GM12878 (cell line): ENCODE measurements around the gene THYN1. TPM values are rescaled to one million over a fixed set of nuclear protein-coding genes. Genes with fewer than 3 reads are reported as not detected.

Experiments
- ATF2 ChIP-seq: IDR thresholded peaks from 2 replicates; pipeline ENCODE4 v1.6.1; 2012; ENCODE audit warnings: low read length, inconsistent platforms
- CREB1 ChIP-seq: IDR thresholded peaks from 2 replicates; pipeline ENCODE4 v1.6.1; 2012; ENCODE audit warnings: low read depth, mild to moderate bottlenecking, inconsistent platforms
- CREM ChIP-seq: IDR thresholded peaks from 2 replicates; pipeline ENCODE4 v1.6.1; 2014; ENCODE audit warnings: antibody characterized with exemption, low read depth
- E2F4 ChIP-seq: IDR thresholded peaks from 2 replicates; pipeline ENCODE4 v1.6.1; 2012; ENCODE audit warnings: low read depth, low read length, improper control_type of control experiment
- E4F1 ChIP-seq: fragments of 450-650 bp; IDR thresholded peaks from 2 replicates; pipeline ENCODE4 v1.6.1; 2018; ENCODE audit warnings: borderline replicate concordance, mild to moderate bottlenecking; ENCODE audit not compliant: partially characterized antibody
- EED ChIP-seq: sonication (generic); IDR thresholded peaks from 2 replicates; pipeline ENCODE4 v1.6.1; 2016; ENCODE audit warnings: antibody characterized with exemption, low read depth
- EP300 ChIP-seq, 2 experiments: fragments of 150-350 bp in 1 of 2; IDR thresholded peaks; 2 replicates each; pipeline ENCODE4 v1.6.1; 2011 to 2012; ENCODE audit warnings: low read depth in 2 of 2, low read length in 2 of 2, borderline replicate concordance in 1 of 2, improper control_type of control experiment in 1 of 2, inconsistent platforms in 1 of 2; ENCODE audit not compliant: control insufficient read depth in 1 of 2
- JUNB ChIP-seq: IDR thresholded peaks from 2 replicates; pipeline ENCODE4 v1.6.1; 2016; ENCODE audit warnings: antibody characterized with exemption, mild to moderate bottlenecking
- NR2F1 ChIP-seq: fragments of 450-650 bp; conservative IDR thresholded peaks from 2 replicates; pipeline ENCODE4 v1.6.1; 2017; ENCODE audit warnings: mild to moderate bottlenecking
- RAD21 ChIP-seq: IDR thresholded peaks from 2 replicates; pipeline ENCODE4 v1.6.1; 2011; ENCODE audit warnings: mild to moderate bottlenecking, low read depth, low read length, moderate library complexity; ENCODE audit not compliant: insufficient read depth
- ZNF622 ChIP-seq: fragments of 450-650 bp; IDR thresholded peaks from 2 replicates; pipeline ENCODE4 v1.6.1; 2017; ENCODE audit warnings: mild to moderate bottlenecking, inconsistent platforms
- ZZZ3 ChIP-seq: IDR thresholded peaks from 2 replicates; pipeline ENCODE4 v1.6.1; 2011; ENCODE audit warnings: low read depth; ENCODE audit not compliant: control insufficient read depth, insufficient read length
- polyA plus RNA-seq, 11 experiments: library from polyadenylated mRNA; depleted of rRNA in 4 of 11; unstranded in 6 of 11; stranded (reverse) in 5 of 11; fragments of >200 nt; fragmentation: Nextera tagmentation in 4 of 11; fragmentation: Illumina TruSeq in 1 of 11; extraction: Ambion mirVana in 4 of 11; extraction: Trizol in 1 of 11; gene quantifications; 1 replicate in 1 of 11; 2 replicates in 10 of 11; pipeline versions ENCODE4 v1.2.1 to v1.2.3, GENCODE V29; 2011 to 2016; ENCODE audit warnings: inconsistent platforms in 2 of 11, missing spikeins in 2 of 11, low read depth in 1 of 11
- total RNA-seq, 4 experiments: library from RNA; depleted of rRNA in 3 of 4; stranded (reverse); fragments of >200 nt in 3 of 4; fragmentation: Illumina TruSeq in 1 of 4; extraction: Trizol in 1 of 4; gene quantifications; 2 replicates each; pipeline versions ENCODE4 v1.2.1 to v1.2.3, GENCODE V29; 2013 to 2021
- TF ChIP-seq, protein P1 (sequence below): fragments of 450-650 bp; IDR thresholded peaks from 2 replicates; pipeline ENCODE4 v1.6.1; 2017; ENCODE audit warnings: antibody characterized with exemption, mild to moderate bottlenecking, moderate library complexity

Gene THYN1
- total and polyA plus RNA-seq, 10 of the 15 experiments (the other 5 are each of a cell fraction or from before 2014, with no cell fraction given) = 45.7 to 221 (median 96.3) TPM

- TF ChIP-seq E2F4 (no peak), CREM (peak; percentile 35; the same call in 1 of the 2 replicates), RAD21 (peak; percentile 44), EP300 (IDR thresholded peaks at IDR 0.05; ENCODE audit: borderline replicate concordance in 1 of 2, control insufficient read depth in 1 of 2, low read depth in 2 of 2, low read length in 2 of 2) (no peak), CREB1 (peak; percentile 62), ZNF622 (no peak), JUNB (peak; percentile 32; the same call in 1 of the 2 replicates), E4F1 (no peak), ZZZ3 (no peak), NR2F1 (no peak), ATF2 (0 out of 2 replicates have a peak, but pooled peaks have one; percentile 40), EED (peak; percentile 74)
- TF ChIP-seq, protein P1, sequence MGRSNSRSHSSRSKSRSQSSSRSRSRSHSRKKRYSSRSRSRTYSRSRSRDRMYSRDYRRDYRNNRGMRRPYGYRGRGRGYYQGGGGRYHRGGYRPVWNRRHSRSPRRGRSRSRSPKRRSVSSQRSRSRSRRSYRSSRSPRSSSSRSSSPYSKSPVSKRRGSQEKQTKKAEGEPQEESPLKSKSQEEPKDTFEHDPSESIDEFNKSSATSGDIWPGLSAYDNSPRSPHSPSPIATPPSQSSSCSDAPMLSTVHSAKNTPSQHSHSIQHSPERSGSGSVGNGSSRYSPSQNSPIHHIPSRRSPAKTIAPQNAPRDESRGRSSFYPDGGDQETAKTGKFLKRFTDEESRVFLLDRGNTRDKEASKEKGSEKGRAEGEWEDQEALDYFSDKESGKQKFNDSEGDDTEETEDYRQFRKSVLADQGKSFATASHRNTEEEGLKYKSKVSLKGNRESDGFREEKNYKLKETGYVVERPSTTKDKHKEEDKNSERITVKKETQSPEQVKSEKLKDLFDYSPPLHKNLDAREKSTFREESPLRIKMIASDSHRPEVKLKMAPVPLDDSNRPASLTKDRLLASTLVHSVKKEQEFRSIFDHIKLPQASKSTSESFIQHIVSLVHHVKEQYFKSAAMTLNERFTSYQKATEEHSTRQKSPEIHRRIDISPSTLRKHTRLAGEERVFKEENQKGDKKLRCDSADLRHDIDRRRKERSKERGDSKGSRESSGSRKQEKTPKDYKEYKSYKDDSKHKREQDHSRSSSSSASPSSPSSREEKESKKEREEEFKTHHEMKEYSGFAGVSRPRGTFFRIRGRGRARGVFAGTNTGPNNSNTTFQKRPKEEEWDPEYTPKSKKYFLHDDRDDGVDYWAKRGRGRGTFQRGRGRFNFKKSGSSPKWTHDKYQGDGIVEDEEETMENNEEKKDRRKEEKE = no peak
Measured at GRCh38 chr11:134275534-134276395, 22.6 kb upstream of the THYN1 start, which contains the start of gene GLB1L3 (continued).
